Panc1 (cell line): ENCODE data around the gene PGPEP1. TPM values are rescaled to one million over a fixed set of nuclear protein-coding genes. Genes with fewer than 3 reads are reported as not detected.

Source experiments
- ATAC-seq: fragments of 200-7000 bp; cut with Tn5 transposase; 2 replicates; pipeline ENCODE4 v1.9.1; 2020; ENCODE audit warnings: mild to moderate bottlenecking, moderate library complexity
- BruUV-seq: library from RNA; stranded (reverse); fragments of 400-500 nt; replicated peaks from 2 replicates; lab custom pipeline; 2021; lab: Mats Ljungman, UMichigan
- CTCF ChIA-PET: fragments of 300-600 bp; sonication (Branson Sonifier 250); formaldehyde crosslinking; loops from one replicate; lab custom pipeline; 2022; ENCODE audit warnings: antibody characterized with exemption; lab: Charles Lee
- POLR2A ChIA-PET: fragments of 300-600 bp; sonication (Branson Sonifier 250); formaldehyde crosslinking; loops from one replicate; lab custom pipeline; 2022; ENCODE audit warnings: antibody characterized with exemption; lab: Charles Lee
- DNase-seq: peaks from one replicate; pipeline ENCODE4 v3.0.0-alpha.2; 2010; ENCODE audit warnings: low read depth, low spot score
- H3K27ac ChIP-seq: 2 replicates; pipeline ENCODE4 v1.5.1; 2011; ENCODE audit warnings: mild to moderate bottlenecking, low read length, inconsistent platforms
- H3K27me3 ChIP-seq: fragments of 200-500 bp; sonication (Bioruptor generic); 2 replicates; pipeline ENCODE4 v1.6.0; 2014; ENCODE audit warnings: low read length, inconsistent platforms; ENCODE audit not compliant: control insufficient read depth, insufficient read depth
- H3K36me3 ChIP-seq: fragments of 200-500 bp; sonication (Bioruptor generic); 2 replicates; pipeline ENCODE4 v1.5.1; 2014; ENCODE audit warnings: inconsistent platforms, mild to moderate bottlenecking, low read length, moderate library complexity; ENCODE audit not compliant: control insufficient read depth, insufficient read depth
- H3K4me1 ChIP-seq: 2 replicates; pipeline ENCODE4 v1.5.1; 2011; ENCODE audit warnings: inconsistent platforms, mild to moderate bottlenecking, low read length, moderate library complexity; ENCODE audit not compliant: control insufficient read depth, insufficient read depth
- H3K4me3 ChIP-seq, 2 experiments: 2 replicates each; pipeline ENCODE4 v1.5.1; 2011 to 2012; ENCODE audit warnings: low read depth in 2 of 2, low read length in 2 of 2, mild to moderate bottlenecking in 2 of 2, inconsistent platforms in 1 of 2, moderate library complexity in 1 of 2
- H3K9me3 ChIP-seq: fragments of 200-500 bp; sonication (Bioruptor generic); 2 replicates; pipeline ENCODE4 v1.5.1; 2014; ENCODE audit warnings: low read depth, mild to moderate bottlenecking, inconsistent platforms, low read length, moderate library complexity; ENCODE audit not compliant: control insufficient read depth, insufficient read depth
- POLR2AphosphoS5 ChIP-seq: IDR thresholded peaks from 2 replicates; pipeline ENCODE4 v1.6.1; 2012; ENCODE audit warnings: mild to moderate bottlenecking, low read depth, low read length, moderate library complexity
- SIN3A ChIP-seq: IDR thresholded peaks from 2 replicates; pipeline ENCODE4 v1.6.1; 2012; ENCODE audit warnings: low read depth, mild to moderate bottlenecking, low read length, moderate library complexity, borderline replicate concordance; ENCODE audit not compliant: insufficient read depth
- TCF7L2 ChIP-seq: IDR thresholded peaks from 2 replicates; pipeline ENCODE4 v1.6.1; 2011; ENCODE audit warnings: mild to moderate bottlenecking, low read depth, low read length, inconsistent platforms
- in situ Hi-C: cut with HindIII; loops from 2 replicates; pipeline ENCODE4 v1.10.0; 2016; ENCODE audit warnings: low sequenced_read_pairs, low pct_unique_long_range_greater_than_20kb
- intact Hi-C: fragments of 100-400 bp; cut with micrococcal nuclease; formaldehyde crosslinking; loops from one replicate; pipeline ENCODE4 v1.10.0; 2022; ENCODE audit not compliant: unreplicated experiment
- total RNA-seq: library from RNA; stranded (reverse); gene quantifications from one replicate; pipeline ENCODE4 v1.2.1, GENCODE V29; 2021; ENCODE audit not compliant: unreplicated experiment
- TF ChIP-seq, protein P1 (sequence below), 2 experiments: IDR thresholded peaks; 2 replicates each; pipeline ENCODE4 v1.6.1; 2011 to 2012; ENCODE audit warnings: low read depth in 2 of 2, control low read depth in 1 of 2, low read length in 1 of 2, mild to moderate bottlenecking in 1 of 2, moderate library complexity in 1 of 2; ENCODE audit not compliant: insufficient read depth in 1 of 2
- TF ChIP-seq, protein P2 (sequence below): fragments of 450-650 bp; IDR thresholded peaks from 2 replicates; pipeline ENCODE4 v1.5.1; 2017; ENCODE audit warnings: mild to moderate bottlenecking

Gene PGPEP1
- total RNA-seq, 1 experiment from 2014 or later: 36.3 TPM

DNA sequence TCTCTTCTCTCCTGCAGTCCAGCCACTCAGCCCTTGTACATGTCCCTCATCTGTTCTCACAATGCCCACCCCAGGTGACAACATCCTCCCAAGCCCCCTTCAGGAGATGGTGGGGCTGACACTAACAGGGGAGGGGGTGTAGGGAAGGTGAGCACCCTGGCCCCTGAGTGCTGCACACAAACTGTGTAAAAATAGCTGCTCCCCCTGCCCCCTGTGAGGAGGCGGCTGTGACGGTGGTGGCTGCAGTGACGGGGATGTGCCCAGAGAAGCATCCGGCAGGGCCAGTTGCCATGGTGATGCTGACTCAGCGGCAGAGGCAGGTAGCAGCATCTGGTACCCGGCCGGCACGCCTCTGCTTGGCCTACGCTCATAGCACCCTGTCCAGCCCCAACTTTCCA is 45.9 kb upstream of the PGPEP1 start:
- H3K27me3 ChIP-seq: no peaks in the 10 kb centered on the region
- in situ Hi-C loops (no loop called here), intact Hi-C loops (no loop called here)
- H3K4me3 ChIP-seq: no peak overlapping the region
- no peaks in the 10 kb centered on the region for H3K36me3 ChIP-seq
- ChIA-PET CTCF (no interaction called here), POLR2A (no interaction called here)
- no TSS peak for BruUV-seq
- peaks cover 26% of the 10 kb centered on the region for H3K4me1 ChIP-seq
- no peaks in the 10 kb centered on the region for H3K9me3 ChIP-seq
- TF ChIP-seq SIN3A: no peak
- TF ChIP-seq POLR2AphosphoS5: no peak
- ATAC-seq (no peak), DNase-seq (no peak)
- peak overlapping the region; percentile 91; the same call in 1 of the 2 replicates for H3K27ac ChIP-seq

DNA sequence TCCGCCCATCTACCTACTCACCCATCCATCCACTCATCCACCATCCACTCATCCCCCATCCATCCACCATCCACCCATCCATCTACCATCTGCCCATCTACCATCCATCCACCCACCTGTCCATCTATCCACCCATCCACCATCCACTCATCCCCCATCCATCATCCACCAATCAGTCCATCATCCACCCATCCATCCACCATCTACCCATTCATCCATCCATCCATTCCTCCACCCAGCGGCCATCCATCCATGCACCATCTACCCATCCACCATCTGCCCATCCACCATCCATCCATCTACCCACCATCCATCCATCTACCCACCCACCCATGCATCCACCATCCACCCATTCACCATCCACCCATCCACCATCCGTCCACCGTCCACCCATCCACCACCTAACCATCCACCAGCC is 45.4 kb upstream of the PGPEP1 start:
- Histone ChIP-seq H3K4me1 (peaks cover 22% of the 10 kb centered on the region), H3K36me3 (no peaks in the 10 kb centered on the region), H3K27ac (no peak overlapping the region), H3K4me3 (no peak overlapping the region), H3K27me3 (no peaks in the 10 kb centered on the region), H3K9me3 (no peaks in the 10 kb centered on the region)
- ATAC-seq (no peak), DNase-seq (no peak)
- in situ Hi-C loops (no loop called here), intact Hi-C loops (no loop called here)
- TF ChIP-seq, protein P1, sequence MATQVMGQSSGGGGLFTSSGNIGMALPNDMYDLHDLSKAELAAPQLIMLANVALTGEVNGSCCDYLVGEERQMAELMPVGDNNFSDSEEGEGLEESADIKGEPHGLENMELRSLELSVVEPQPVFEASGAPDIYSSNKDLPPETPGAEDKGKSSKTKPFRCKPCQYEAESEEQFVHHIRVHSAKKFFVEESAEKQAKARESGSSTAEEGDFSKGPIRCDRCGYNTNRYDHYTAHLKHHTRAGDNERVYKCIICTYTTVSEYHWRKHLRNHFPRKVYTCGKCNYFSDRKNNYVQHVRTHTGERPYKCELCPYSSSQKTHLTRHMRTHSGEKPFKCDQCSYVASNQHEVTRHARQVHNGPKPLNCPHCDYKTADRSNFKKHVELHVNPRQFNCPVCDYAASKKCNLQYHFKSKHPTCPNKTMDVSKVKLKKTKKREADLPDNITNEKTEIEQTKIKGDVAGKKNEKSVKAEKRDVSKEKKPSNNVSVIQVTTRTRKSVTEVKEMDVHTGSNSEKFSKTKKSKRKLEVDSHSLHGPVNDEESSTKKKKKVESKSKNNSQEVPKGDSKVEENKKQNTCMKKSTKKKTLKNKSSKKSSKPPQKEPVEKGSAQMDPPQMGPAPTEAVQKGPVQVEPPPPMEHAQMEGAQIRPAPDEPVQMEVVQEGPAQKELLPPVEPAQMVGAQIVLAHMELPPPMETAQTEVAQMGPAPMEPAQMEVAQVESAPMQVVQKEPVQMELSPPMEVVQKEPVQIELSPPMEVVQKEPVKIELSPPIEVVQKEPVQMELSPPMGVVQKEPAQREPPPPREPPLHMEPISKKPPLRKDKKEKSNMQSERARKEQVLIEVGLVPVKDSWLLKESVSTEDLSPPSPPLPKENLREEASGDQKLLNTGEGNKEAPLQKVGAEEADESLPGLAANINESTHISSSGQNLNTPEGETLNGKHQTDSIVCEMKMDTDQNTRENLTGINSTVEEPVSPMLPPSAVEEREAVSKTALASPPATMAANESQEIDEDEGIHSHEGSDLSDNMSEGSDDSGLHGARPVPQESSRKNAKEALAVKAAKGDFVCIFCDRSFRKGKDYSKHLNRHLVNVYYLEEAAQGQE (IDR thresholded peaks at IDR 0.05; ENCODE audit: insufficient read depth in 1 of 2, low read depth in 2 of 2, low read length in 1 of 2): no peak
- no peak for TF ChIP-seq TCF7L2
- TF ChIP-seq, protein P2, sequence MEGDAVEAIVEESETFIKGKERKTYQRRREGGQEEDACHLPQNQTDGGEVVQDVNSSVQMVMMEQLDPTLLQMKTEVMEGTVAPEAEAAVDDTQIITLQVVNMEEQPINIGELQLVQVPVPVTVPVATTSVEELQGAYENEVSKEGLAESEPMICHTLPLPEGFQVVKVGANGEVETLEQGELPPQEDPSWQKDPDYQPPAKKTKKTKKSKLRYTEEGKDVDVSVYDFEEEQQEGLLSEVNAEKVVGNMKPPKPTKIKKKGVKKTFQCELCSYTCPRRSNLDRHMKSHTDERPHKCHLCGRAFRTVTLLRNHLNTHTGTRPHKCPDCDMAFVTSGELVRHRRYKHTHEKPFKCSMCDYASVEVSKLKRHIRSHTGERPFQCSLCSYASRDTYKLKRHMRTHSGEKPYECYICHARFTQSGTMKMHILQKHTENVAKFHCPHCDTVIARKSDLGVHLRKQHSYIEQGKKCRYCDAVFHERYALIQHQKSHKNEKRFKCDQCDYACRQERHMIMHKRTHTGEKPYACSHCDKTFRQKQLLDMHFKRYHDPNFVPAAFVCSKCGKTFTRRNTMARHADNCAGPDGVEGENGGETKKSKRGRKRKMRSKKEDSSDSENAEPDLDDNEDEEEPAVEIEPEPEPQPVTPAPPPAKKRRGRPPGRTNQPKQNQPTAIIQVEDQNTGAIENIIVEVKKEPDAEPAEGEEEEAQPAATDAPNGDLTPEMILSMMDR: no peak
- no peak for TF ChIP-seq POLR2AphosphoS5
- TF ChIP-seq SIN3A: no peak
- POLR2A ChIA-PET: no interaction called here
- BruUV-seq: no TSS peak
- CTCF ChIA-PET: no interaction called here

DNA sequence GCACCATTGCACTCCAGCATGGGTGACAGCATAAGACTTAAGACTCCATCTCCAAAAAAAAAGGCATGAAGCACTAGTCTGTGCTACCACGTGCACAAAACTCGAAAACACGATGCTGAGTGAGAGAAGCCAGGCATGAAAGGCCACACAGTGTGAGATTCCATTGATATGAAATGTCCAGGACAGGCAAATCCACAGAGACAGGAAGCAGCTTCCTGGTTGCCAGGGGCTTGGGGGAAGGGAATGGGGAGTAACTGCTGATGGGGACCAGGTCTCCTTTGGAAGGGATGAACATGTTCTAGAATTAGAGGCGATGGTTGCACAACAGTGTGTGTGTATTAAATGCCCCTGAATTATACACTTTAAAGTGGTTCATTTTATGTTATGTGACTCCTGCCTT is 43.1 kb upstream of the PGPEP1 start:
- ChIA-PET POLR2A (no interaction called here), CTCF (no interaction called here)
- TF ChIP-seq SIN3A (no peak), TCF7L2 (no peak), POLR2AphosphoS5 (no peak)
- TF ChIP-seq, protein P2: no peak
- TF ChIP-seq, protein P1 (IDR thresholded peaks at IDR 0.05; ENCODE audit: insufficient read depth in 1 of 2, low read depth in 2 of 2, low read length in 1 of 2): no peak

More for the DNA sequence above, 43.1 kb upstream of the PGPEP1 start:
- DNase-seq (no peak), ATAC-seq (no peak)
- H3K27ac ChIP-seq: no peak overlapping the region
- H3K36me3 ChIP-seq: no peaks in the 10 kb centered on the region
- H3K27me3 ChIP-seq: no peaks in the 10 kb centered on the region
- BruUV-seq: no TSS peak
- no peaks in the 10 kb centered on the region for H3K9me3 ChIP-seq
- intact Hi-C loops: no loop called here
- peaks cover 27% of the 10 kb centered on the region for H3K4me1 ChIP-seq
- H3K4me3 ChIP-seq: no peak overlapping the region
- in situ Hi-C loops: no loop called here
